Measurements from ENCODE around the gene DNAJC5G.

Gene DNAJC5G

GRCh38 chr2:27261241-27261925 lies 13.8 kb upstream of the DNAJC5G start:
- no peak overlapping the region for H3K27ac ChIP-seq (ENCODE audit: extremely low read depth, low read depth, low read length)
- H3K36me3 ChIP-seq (ENCODE audit: control insufficient read depth in 2 of 2, insufficient read depth in 1 of 2, low read length in 2 of 2) = peaks cover 0 to 15% of the 10 kb centered on the region in 2 experiments; a peak in 1 of 3 replicates
- H3K4me3 ChIP-seq (ENCODE audit: low read depth, low read length) = peak overlapping the region; percentile 6; the same call in 1 of the 2 replicates
- H3K9me3 ChIP-seq (ENCODE audit: control insufficient read depth, insufficient read depth, low read depth, low read length) = no peaks in the 10 kb centered on the region
- peaks cover 9% of the 10 kb centered on the region for H3K4me1 ChIP-seq (ENCODE audit: control insufficient read depth, insufficient read depth, low read length)
- CTCF ChIA-PET = interaction anchor here (0.6 to 1.1 kb wide), 2 partner anchors 10 kb away, joined by 3 to 4 read pairs; no protein-coding TSS in a partner anchor
- POLR2A ChIA-PET = no interaction called here
- TF ChIP-seq ZNF112 (tag by site-specific recombination; IDR thresholded peaks at IDR 0.05) (no peak), ZFHX2 (tag by site-specific recombination; conservative IDR thresholded peaks at IDR 0.05) (no peak), SP3 (tag by site-specific recombination; IDR thresholded peaks at IDR 0.05) (no peak), ZNF24 (tag by site-specific recombination; IDR thresholded peaks at IDR 0.05) (no peak), FEZF1 (tag by site-specific recombination; IDR thresholded peaks at IDR 0.05) (no peak), ZNF366 (tag by site-specific recombination; conservative IDR thresholded peaks at IDR 0.05) (0 out of 2 replicates have a peak, but pooled peaks have one; percentile 32), ZNF335 (tag by site-specific recombination; conservative IDR thresholded peaks at IDR 0.05) (peak; percentile 67), ZBTB8A (tag by site-specific recombination; IDR thresholded peaks at IDR 0.05) (0 out of 2 replicates have a peak, but pooled peaks have one; percentile 26), ZBTB17 (tag by site-specific recombination; IDR thresholded peaks at IDR 0.05) (0 out of 2 replicates have a peak, but pooled peaks have one; percentile 24), ZNF776 (tag by site-specific recombination; IDR thresholded peaks at IDR 0.05; ENCODE audit: borderline replicate concordance) (no peak), ZNF664 (tag by site-specific recombination; IDR thresholded peaks at IDR 0.05) (no peak), SCRT2 (tag by site-specific recombination; IDR thresholded peaks at IDR 0.05) (peak; percentile 85), ZSCAN16 (tag by site-specific recombination; IDR thresholded peaks at IDR 0.05) (no peak), ZNF76 (tag by site-specific recombination; IDR thresholded peaks at IDR 0.05; ENCODE audit: borderline replicate concordance, low read depth) (no peak), PATZ1 (tag by site-specific recombination; IDR thresholded peaks at IDR 0.05) (peak; percentile 25; the same call in 1 of the 2 replicates)
- TF ChIP-seq, protein P1, sequence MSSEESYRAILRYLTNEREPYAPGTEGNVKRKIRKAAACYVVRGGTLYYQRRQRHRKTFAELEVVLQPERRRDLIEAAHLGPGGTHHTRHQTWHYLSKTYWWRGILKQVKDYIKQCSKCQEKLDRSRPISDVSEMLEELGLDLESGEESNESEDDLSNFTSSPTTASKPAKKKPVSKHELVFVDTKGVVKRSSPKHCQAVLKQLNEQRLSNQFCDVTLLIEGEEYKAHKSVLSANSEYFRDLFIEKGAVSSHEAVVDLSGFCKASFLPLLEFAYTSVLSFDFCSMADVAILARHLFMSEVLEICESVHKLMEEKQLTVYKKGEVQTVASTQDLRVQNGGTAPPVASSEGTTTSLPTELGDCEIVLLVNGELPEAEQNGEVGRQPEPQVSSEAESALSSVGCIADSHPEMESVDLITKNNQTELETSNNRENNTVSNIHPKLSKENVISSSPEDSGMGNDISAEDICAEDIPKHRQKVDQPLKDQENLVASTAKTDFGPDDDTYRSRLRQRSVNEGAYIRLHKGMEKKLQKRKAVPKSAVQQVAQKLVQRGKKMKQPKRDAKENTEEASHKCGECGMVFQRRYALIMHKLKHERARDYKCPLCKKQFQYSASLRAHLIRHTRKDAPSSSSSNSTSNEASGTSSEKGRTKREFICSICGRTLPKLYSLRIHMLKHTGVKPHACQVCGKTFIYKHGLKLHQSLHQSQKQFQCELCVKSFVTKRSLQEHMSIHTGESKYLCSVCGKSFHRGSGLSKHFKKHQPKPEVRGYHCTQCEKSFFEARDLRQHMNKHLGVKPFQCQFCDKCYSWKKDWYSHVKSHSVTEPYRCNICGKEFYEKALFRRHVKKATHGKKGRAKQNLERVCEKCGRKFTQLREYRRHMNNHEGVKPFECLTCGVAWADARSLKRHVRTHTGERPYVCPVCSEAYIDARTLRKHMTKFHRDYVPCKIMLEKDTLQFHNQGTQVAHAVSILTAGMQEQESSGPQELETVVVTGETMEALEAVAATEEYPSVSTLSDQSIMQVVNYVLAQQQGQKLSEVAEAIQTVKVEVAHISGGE (tag by site-specific recombination; conservative IDR thresholded peaks at IDR 0.05; ENCODE audit: low read depth) = no peak

GRCh38 chr2:27261926-27262298 lies 13.3 kb upstream of the DNAJC5G start:
- ChIA-PET CTCF (interaction anchor here (1.1 to 6.2 kb wide), 2 partner anchors 11 to 19 kb away, joined by 3 to 96 read pairs; partner anchors contain the start of gene TRIM54), POLR2A (no interaction called here)
- Histone ChIP-seq H3K4me1 (ENCODE audit: control insufficient read depth, insufficient read depth, low read length) (peaks cover 9% of the 10 kb centered on the region), H3K36me3 (ENCODE audit: control insufficient read depth in 2 of 2, insufficient read depth in 1 of 2, low read length in 2 of 2) (peaks cover 0 to 11% of the 10 kb centered on the region in 2 experiments; a peak in 1 of 3 replicates), H3K9me3 (ENCODE audit: control insufficient read depth, insufficient read depth, low read depth, low read length) (no peaks in the 10 kb centered on the region), H3K27ac (ENCODE audit: extremely low read depth, low read depth, low read length) (peak overlapping the region; percentile 60; the same call in 1 of the 2 replicates), H3K4me3 (ENCODE audit: low read depth, low read length) (peak overlapping the region; percentile 6)
- TF ChIP-seq ZNF140 (tag by site-specific recombination; IDR thresholded peaks at IDR 0.05) (no peak), MEIS1 (CRISPR knock-in tag; IDR thresholded peaks at IDR 0.05; ENCODE audit: borderline replicate concordance) (no peak), ZNF792 (tag by site-specific recombination; IDR thresholded peaks at IDR 0.05) (no peak), ZBTB7A (tag by site-specific recombination; IDR thresholded peaks at IDR 0.05; ENCODE audit: low read depth) (no peak), ELK4 (IDR thresholded peaks at IDR 0.05; ENCODE audit: borderline replicate concordance, low read depth, low read length) (no peak), ZNF561 (tag by site-specific recombination; IDR thresholded peaks at IDR 0.05; ENCODE audit: borderline replicate concordance) (no peak)

Measured in HEK293 (cell line).